KMS-11 (cell line): Measurements from ENCODE around the gene MPRIP.

Experiments
- H2AFZ ChIP-seq: fragments of 200-600 bp; sonication (generic); 2 replicates; pipeline ENCODE4 v1.6.1; 2016; ENCODE audit warnings: antibody characterized with exemption, mixed run types, low read depth
- H3K27ac ChIP-seq: fragments of 200-600 bp; sonication (generic); 2 replicates; pipeline ENCODE4 v1.6.1; 2016; ENCODE audit warnings: mild to moderate bottlenecking, mixed run types
- H3K27me3 ChIP-seq: fragments of 200-600 bp; sonication (generic); 2 replicates; pipeline ENCODE4 v1.6.1; 2017; ENCODE audit warnings: mild to moderate bottlenecking, low read depth, mixed run types, moderate library complexity; ENCODE audit not compliant: insufficient read depth
- H3K36me3 ChIP-seq: fragments of 200-600 bp; sonication (generic); 2 replicates; pipeline ENCODE4 v1.6.1; 2017; ENCODE audit warnings: mild to moderate bottlenecking, mixed run types; ENCODE audit not compliant: insufficient read depth
- H3K4me1 ChIP-seq: fragments of 200-600 bp; sonication (generic); 2 replicates; pipeline ENCODE4 v1.6.1; 2016; ENCODE audit warnings: mild to moderate bottlenecking, low read depth, mixed run types; ENCODE audit not compliant: poor library complexity, severe bottlenecking
- H3K4me2 ChIP-seq: fragments of 200-600 bp; sonication (generic); 2 replicates; pipeline ENCODE4 v1.7.0; 2016; ENCODE audit warnings: mild to moderate bottlenecking, mixed run types
- H3K4me3 ChIP-seq: fragments of 200-600 bp; sonication (generic); IDR thresholded peaks from 2 replicates; pipeline ENCODE4 v1.6.1; 2017; ENCODE audit warnings: low read depth, low read length, mixed read lengths; ENCODE audit not compliant: insufficient read depth
- H3K79me2 ChIP-seq: fragments of 200-600 bp; sonication (generic); 2 replicates; pipeline ENCODE4 v1.6.1; 2016; ENCODE audit warnings: low read depth, mixed run types; ENCODE audit not compliant: insufficient read depth
- H3K9ac ChIP-seq: fragments of 200-600 bp; sonication (generic); 2 replicates; pipeline ENCODE4 v1.6.1; 2016; ENCODE audit warnings: mild to moderate bottlenecking, mixed run types
- H4K20me1 ChIP-seq: fragments of 200-600 bp; sonication (generic); 2 replicates; pipeline ENCODE4 v1.6.1; 2016; ENCODE audit warnings: mild to moderate bottlenecking, mixed run types; ENCODE audit not compliant: insufficient read depth
- TF ChIP-seq, protein P1 (sequence below): fragments of 200-600 bp; sonication (generic); conservative IDR thresholded peaks from 2 replicates; pipeline ENCODE4 v1.6.1; 2017; ENCODE audit warnings: low read depth, mild to moderate bottlenecking, antibody characterized with exemption, low read length, moderate library complexity, mixed read lengths

MPRIP gene

DNA sequence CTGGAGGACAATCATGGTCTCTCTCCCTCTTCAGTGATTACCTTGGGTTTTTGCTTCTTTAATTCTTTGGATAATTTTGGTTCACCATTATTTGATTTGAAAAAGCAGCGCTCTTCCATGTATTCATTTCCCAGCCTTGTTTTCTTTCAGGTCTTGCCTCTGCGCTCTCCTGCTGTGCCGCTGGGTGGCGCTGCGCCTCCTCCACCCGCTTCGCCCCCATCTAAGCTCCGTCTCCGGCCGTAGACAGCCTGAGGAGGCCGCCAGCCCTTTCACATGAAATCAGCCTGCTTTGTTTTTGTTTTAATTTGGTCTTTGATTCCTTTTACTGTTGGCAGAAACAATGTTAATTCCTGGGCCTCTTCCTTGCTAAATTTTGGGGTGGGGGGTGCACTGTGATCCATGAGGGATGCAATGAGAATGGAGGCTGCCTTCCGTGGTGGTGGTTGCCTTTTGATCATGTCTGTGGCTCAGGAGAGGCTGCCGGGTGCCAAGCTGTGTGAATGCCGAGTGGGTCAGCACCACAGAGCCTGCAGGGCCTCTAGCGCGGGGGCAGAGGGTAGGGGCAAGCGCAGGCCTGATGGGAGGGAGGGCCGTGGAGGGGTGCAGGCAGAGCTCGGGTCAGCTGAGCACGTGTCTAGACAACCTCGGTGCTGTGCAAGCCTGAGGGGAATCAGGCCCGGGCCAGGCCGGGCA is 99.7 kb downstream of the MPRIP start:
- Histone ChIP-seq H3K9ac (no peak overlapping the region), H2AFZ (no peak overlapping the region), H3K79me2 (no peaks in the 10 kb centered on the region), H3K4me2 (no peak overlapping the region), H3K27me3 (no peaks in the 10 kb centered on the region), H3K4me1 (peaks cover 9% of the 10 kb centered on the region), H4K20me1 (no peaks in the 10 kb centered on the region), H3K4me3 (no peak overlapping the region), H3K27ac (no peak overlapping the region), H3K36me3 (no peaks in the 10 kb centered on the region)
- TF ChIP-seq, protein P1, sequence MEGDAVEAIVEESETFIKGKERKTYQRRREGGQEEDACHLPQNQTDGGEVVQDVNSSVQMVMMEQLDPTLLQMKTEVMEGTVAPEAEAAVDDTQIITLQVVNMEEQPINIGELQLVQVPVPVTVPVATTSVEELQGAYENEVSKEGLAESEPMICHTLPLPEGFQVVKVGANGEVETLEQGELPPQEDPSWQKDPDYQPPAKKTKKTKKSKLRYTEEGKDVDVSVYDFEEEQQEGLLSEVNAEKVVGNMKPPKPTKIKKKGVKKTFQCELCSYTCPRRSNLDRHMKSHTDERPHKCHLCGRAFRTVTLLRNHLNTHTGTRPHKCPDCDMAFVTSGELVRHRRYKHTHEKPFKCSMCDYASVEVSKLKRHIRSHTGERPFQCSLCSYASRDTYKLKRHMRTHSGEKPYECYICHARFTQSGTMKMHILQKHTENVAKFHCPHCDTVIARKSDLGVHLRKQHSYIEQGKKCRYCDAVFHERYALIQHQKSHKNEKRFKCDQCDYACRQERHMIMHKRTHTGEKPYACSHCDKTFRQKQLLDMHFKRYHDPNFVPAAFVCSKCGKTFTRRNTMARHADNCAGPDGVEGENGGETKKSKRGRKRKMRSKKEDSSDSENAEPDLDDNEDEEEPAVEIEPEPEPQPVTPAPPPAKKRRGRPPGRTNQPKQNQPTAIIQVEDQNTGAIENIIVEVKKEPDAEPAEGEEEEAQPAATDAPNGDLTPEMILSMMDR: no peak

DNA sequence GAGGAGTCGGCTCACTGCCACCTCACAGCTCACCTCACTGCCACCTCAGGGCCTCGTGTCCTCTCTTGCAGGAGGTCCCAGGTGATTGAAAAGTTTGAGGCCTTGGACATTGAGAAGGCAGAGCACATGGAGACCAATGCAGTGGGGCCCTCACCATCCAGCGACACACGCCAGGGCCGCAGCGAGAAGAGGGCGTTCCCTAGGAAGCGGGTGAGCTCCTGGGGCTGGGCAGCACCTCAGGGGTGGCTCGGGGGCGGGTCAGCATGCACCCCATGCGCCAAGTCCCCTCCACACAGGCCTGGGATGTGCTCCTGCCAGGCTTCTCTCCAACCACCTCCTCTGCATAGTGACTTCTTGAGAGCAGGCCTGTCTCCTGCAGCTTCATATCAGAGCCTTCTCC is 100.3 kb downstream of the MPRIP start:
- TF ChIP-seq, protein P1: no peak
- no peak overlapping the region for H3K4me3 ChIP-seq
- H3K4me2 ChIP-seq: no peak overlapping the region
- no peak overlapping the region for H2AFZ ChIP-seq
- no peaks in the 10 kb centered on the region for H3K27me3 ChIP-seq
- H4K20me1 ChIP-seq: no peaks in the 10 kb centered on the region
- H3K4me1 ChIP-seq: peaks cover 9% of the 10 kb centered on the region
- H3K36me3 ChIP-seq: no peaks in the 10 kb centered on the region
- no peak overlapping the region for H3K27ac ChIP-seq
- no peak overlapping the region for H3K9ac ChIP-seq
- H3K79me2 ChIP-seq: no peaks in the 10 kb centered on the region

DNA sequence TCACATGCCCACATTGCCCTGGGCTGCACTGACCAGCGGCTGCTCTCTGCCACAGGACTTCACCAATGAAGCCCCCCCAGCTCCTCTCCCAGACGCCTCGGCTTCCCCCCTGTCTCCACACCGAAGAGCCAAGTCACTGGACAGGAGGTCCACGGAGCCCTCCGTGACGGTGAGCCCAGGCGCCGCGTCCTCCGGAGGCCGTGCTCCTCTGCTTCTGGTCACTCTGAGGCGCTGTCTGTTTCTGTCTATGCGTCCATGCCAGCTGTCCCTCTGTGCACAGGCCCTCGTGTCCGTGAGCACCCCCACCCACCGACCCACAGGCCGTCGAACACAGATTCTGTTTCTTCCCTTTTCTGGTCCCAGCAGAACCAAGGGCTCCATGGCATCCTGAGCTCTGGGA is 101.2 kb downstream of the MPRIP start:
- Histone ChIP-seq H2AFZ (no peak overlapping the region), H4K20me1 (no peaks in the 10 kb centered on the region), H3K4me2 (no peak overlapping the region), H3K36me3 (no peaks in the 10 kb centered on the region), H3K4me3 (no peak overlapping the region), H3K9ac (no peak overlapping the region), H3K27me3 (no peaks in the 10 kb centered on the region), H3K27ac (no peak overlapping the region), H3K79me2 (no peaks in the 10 kb centered on the region), H3K4me1 (peaks cover 9% of the 10 kb centered on the region)
- TF ChIP-seq, protein P1: no peak

DNA sequence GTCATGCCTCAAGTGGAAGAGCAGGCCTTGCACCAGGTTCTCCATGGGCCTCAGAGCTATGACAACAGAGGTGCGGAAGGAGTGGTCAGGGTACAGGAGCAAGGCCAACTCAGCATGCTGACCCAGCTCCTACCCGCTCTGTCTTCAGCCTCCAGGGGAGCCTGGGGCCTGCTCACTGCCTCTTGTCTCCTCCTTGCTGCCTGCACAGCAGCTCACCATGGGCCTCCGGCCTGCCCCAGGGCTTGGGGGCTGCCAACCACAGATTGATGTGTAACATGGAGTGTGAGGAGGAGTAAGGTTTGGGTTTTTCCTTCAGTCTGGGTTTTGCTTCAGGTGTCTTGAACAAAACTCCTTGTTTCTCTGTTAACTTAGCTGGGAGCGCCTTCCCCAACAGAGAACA is 101.8 kb downstream of the MPRIP start:
- Histone ChIP-seq H3K4me2 (no peak overlapping the region), H3K36me3 (no peaks in the 10 kb centered on the region), H3K27ac (no peak overlapping the region), H3K27me3 (no peaks in the 10 kb centered on the region), H3K4me3 (no peak overlapping the region), H2AFZ (no peak overlapping the region), H3K4me1 (peaks cover 9% of the 10 kb centered on the region), H4K20me1 (no peaks in the 10 kb centered on the region), H3K9ac (no peak overlapping the region), H3K79me2 (no peaks in the 10 kb centered on the region)
- TF ChIP-seq, protein P1: no peak
